PFSK-1 (cell line): ENCODE data around the gene NSRP1.

Experiments
- FOXP2 ChIP-seq: optimal IDR thresholded peaks from 2 replicates; pipeline ENCODE3; 2011; ENCODE audit warnings: borderline replicate concordance, control low read depth, inconsistent platforms; ENCODE audit not compliant: insufficient read depth; ENCODE audit errors: extremely low read length, extremely low read depth
- POLR2AphosphoS5 ChIP-seq: IDR thresholded peaks from 2 replicates; pipeline ENCODE4 v1.6.1; 2012; ENCODE audit warnings: low read depth, mild to moderate bottlenecking, control low read depth, low read length, moderate library complexity
- SIN3A ChIP-seq: IDR thresholded peaks from 2 replicates; pipeline ENCODE4 v1.6.1; 2012; ENCODE audit warnings: mild to moderate bottlenecking, low read length, moderate library complexity, borderline replicate concordance; ENCODE audit not compliant: insufficient read depth
- TAF1 ChIP-seq: IDR thresholded peaks from 2 replicates; pipeline ENCODE4 v1.6.1; 2012; ENCODE audit warnings: low read length, control low read depth, borderline replicate concordance; ENCODE audit not compliant: insufficient read depth
- TF ChIP-seq, protein P1 (sequence below), 2 experiments: IDR thresholded peaks; 2 replicates each; pipeline versions ENCODE4 v1.6.1 to v1.8.0; 2011 to 2012; ENCODE audit warnings: low read depth in 2 of 2, low read length in 2 of 2, control low read depth in 1 of 2, inconsistent platforms in 1 of 2, mild to moderate bottlenecking in 1 of 2, moderate library complexity in 1 of 2; ENCODE audit not compliant: insufficient read depth in 1 of 2

Gene NSRP1

GRCh38 chr17:30191072-30191471, 74.5 kb downstream of the NSRP1 start:
- 0 out of 2 replicates have a peak, but pooled peaks have one; percentile 28 for TF ChIP-seq POLR2AphosphoS5
- TF ChIP-seq SIN3A: no peak

- TF ChIP-seq POLR2AphosphoS5: no peak
Measured at GRCh38 chr17:30196504-30196903, 79.9 kb downstream of the NSRP1 start.

- no peak for TF ChIP-seq FOXP2
- TF ChIP-seq POLR2AphosphoS5: no peak
- TF ChIP-seq, protein P1, sequence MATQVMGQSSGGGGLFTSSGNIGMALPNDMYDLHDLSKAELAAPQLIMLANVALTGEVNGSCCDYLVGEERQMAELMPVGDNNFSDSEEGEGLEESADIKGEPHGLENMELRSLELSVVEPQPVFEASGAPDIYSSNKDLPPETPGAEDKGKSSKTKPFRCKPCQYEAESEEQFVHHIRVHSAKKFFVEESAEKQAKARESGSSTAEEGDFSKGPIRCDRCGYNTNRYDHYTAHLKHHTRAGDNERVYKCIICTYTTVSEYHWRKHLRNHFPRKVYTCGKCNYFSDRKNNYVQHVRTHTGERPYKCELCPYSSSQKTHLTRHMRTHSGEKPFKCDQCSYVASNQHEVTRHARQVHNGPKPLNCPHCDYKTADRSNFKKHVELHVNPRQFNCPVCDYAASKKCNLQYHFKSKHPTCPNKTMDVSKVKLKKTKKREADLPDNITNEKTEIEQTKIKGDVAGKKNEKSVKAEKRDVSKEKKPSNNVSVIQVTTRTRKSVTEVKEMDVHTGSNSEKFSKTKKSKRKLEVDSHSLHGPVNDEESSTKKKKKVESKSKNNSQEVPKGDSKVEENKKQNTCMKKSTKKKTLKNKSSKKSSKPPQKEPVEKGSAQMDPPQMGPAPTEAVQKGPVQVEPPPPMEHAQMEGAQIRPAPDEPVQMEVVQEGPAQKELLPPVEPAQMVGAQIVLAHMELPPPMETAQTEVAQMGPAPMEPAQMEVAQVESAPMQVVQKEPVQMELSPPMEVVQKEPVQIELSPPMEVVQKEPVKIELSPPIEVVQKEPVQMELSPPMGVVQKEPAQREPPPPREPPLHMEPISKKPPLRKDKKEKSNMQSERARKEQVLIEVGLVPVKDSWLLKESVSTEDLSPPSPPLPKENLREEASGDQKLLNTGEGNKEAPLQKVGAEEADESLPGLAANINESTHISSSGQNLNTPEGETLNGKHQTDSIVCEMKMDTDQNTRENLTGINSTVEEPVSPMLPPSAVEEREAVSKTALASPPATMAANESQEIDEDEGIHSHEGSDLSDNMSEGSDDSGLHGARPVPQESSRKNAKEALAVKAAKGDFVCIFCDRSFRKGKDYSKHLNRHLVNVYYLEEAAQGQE (IDR thresholded peaks at IDR 0.05; ENCODE audit: insufficient read depth in 1 of 2, low read depth in 2 of 2, low read length in 2 of 2): no peak
- TF ChIP-seq SIN3A: no peak
- no peak for TF ChIP-seq TAF1
Measured at GRCh38 chr17:30197416-30197815, 80.8 kb downstream of the NSRP1 start.

GRCh38 chr17:30199600-30199999, 83.0 kb downstream of the NSRP1 start:
- TF ChIP-seq TAF1 (no peak), FOXP2 (no peak), SIN3A (no peak), POLR2AphosphoS5 (no peak)
- TF ChIP-seq, protein P1 (IDR thresholded peaks at IDR 0.05; ENCODE audit: insufficient read depth in 1 of 2, low read depth in 2 of 2, low read length in 2 of 2): no peak

DNA sequence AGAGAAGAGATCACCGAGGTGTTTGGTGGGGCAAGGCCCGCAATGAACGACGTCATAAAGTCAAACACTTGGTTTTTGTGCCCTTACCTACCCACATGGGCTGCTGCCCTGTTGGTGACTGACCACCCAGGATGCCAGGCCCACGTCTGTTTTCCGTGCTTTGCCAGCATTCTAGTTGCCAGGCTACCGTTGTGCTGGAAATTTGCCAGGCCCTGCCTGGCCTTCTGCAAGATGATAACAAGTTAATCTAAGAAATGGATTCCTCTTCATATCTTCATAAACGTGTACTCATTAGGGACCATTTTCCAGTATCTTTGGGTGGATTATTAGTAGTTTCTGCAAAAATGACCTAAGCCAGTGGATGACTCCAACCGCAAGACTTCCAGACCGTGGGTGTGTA, 83.5 kb downstream of the NSRP1 start:
- TF ChIP-seq SIN3A (no peak), POLR2AphosphoS5 (no peak), TAF1 (no peak), FOXP2 (no peak)
- TF ChIP-seq, protein P1 (IDR thresholded peaks at IDR 0.05; ENCODE audit: insufficient read depth in 1 of 2, low read depth in 2 of 2, low read length in 2 of 2): no peak

DNA sequence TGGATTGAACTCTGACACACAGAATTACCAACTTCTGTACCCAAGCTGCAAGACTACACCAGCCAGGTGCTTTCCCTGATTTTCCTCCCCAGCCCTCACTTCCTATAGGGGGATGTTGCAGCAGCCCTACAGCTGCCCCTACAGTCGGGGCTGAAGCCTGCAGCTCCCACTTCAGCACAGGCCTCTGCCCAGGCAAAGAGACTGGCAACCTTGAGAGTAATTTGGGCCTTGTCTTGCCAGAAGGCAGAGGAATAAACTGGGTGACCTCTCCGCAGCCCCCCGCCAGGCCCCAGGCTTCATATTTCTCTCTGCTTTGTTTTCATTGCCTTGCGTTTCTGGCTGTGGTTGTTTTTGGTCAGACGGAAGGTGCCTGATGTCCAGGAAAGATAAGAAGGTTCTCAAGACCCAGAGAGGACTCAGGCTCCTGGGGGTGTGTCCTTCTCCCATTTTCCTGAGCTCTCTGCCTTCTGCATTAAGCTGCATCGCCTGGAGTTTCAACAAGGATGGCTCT, 86.9 kb downstream of the NSRP1 start:
- no peak for TF ChIP-seq POLR2AphosphoS5
- TF ChIP-seq, protein P1 (IDR thresholded peaks at IDR 0.05; ENCODE audit: insufficient read depth in 1 of 2, low read depth in 2 of 2, low read length in 2 of 2): no peak
- TF ChIP-seq TAF1: no peak
- TF ChIP-seq FOXP2: no peak
